Choroid plexus epithelial cell (primary cell): ENCODE results near the gene FKBP1B.
A peak's percentile ranks its signal among the peaks of the same experiment; 100 is the strongest.

ENCODE experiments used
- DNase-seq: peaks from one replicate; pipeline ENCODE4 v3.0.0-alpha.2; 2010; ENCODE audit warnings: low read depth
- H3K4me3 ChIP-seq: 2 replicates; pipeline ENCODE4 v1.5.1; 2011; ENCODE audit warnings: low read depth, mild to moderate bottlenecking, control low read depth, low read length, moderate library complexity
- CTCF ChIP-seq: conservative IDR thresholded peaks from 2 replicates; pipeline ENCODE4 v1.5.1; 2011; ENCODE audit warnings: low read depth, mild to moderate bottlenecking, control low read depth, inconsistent platforms, low read length, moderate library complexity

FKBP1B gene

GRCh38 chr2:24046599-24046929 lies 3.0 kb upstream of the FKBP1B start:
- TF ChIP-seq CTCF, result no peak
- H3K4me3 ChIP-seq, result peak overlapping the region; percentile 90
- DNase-seq, result peak; percentile 11

DNA sequence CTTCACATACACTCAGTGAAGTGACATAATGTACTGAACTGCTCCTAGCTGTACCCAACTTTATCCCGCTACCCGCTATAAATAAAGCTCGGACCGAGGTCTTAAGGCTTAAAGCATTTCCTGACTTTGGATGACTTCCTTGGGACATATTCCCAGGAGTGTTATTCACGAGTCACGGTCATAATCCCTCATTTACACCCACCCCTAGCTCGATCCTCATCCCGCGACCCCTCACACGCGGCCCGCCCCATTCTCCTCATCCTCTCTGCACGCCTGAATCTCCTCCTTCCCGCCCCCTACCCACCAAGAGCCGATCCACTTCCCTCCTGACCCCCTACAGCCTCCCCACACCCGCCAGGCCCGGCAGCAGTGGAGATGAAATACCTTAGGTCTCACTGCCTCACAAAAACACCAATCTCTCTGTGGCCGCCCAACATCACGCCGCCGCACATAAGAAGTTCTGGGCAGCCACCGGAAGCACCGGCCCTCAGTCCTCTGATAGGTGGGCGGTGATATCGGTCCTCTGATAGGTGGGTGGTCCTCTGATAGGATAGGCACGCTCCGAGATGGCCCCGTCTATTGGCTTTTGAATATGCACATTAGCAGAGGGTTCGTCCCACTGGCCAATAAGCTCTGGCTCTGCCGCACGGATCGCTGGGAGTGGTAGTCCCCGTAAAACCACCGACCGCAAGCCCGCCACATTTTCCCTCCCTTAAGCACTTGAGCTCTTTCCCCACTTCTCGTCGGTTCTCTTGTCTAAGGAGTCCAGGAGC lies 2.4 kb upstream of the FKBP1B start, which contains the start of gene WDCP:
Gene WDCP, minus strand, starts transcription at position 462 of the 773 bp plus-strand sequence. CDS start 7,897 bp downstream, outside the sequence.
- no peak for TF ChIP-seq CTCF
- H3K4me3 ChIP-seq, result peak within 1 kb of the TSS; percentile 90
- DNase-seq, result peak; percentile 100

- no peak for DNase-seq
- TF ChIP-seq CTCF, result no peak
- H3K4me3 ChIP-seq, result no peak overlapping the region
Observed at GRCh38 chr2:24047703-24048033, 1.9 kb upstream of the FKBP1B start.

DNA sequence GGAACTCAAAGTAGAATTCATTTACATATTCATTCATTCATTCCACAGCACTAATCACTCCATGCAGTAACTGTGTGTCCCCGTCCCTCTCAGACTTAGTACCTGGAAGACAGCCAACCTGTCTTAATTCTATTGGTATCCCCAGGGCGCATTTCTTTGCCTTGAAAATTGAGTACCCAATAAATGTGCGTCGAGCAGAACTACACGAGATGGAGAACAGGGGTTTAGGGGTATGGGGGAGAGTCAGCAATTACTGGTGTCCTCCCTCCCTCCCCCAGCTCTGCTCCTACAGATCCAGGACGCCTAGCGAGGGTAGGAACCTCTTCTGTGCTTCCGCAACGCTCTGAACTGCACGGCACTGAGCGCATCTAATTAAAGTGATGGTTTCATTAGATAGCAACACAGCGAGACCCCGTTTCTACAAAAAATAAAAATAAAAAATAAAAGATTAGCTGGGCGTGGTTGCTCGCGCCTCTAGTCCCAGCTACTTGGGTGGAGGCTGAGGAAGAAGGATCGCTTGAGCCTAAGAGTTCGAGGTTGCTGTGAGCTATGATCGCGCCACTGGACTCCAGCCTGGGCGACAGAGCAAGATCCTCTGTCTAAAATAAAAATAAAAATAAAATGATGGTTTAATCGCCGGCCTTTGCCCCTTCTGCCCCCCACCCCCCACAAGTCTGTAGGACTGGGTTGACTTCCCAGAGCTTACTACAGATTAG lies 614 bp upstream of the FKBP1B start:
- H3K4me3 ChIP-seq, result peak overlapping the region; percentile 69
- no peak for DNase-seq
- no peak for TF ChIP-seq CTCF

GRCh38 chr2:24050041-24050979 lies 769 bp downstream of the FKBP1B start:
- peak overlapping the region; percentile 69 for H3K4me3 ChIP-seq
- no peak for TF ChIP-seq CTCF
- DNase-seq, result peak; percentile 21

DNA sequence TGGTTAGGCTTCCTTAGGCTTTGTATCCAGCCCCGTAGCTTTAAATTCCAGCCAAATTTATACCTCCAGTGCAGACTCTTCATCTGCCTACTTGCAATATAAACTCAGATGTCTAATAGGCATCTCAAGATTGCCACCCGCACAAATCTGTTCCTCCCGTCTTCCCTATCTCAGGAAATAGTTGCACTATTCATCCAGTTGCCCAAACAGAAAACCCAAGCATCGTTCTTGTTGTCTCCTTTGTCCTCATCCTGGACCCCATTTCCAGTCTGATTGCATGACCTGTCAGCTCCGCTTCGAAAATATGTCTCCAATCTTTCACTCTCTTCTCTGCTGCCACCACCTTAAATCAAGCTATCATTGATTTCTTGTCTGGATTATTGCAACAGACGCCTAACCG lies 2.3 kb downstream of the FKBP1B start:
- no peak overlapping the region for H3K4me3 ChIP-seq
- no peak for DNase-seq
- TF ChIP-seq CTCF, result no peak
